Vagina (tissue), 2 donors: Measurements from ENCODE around the gene CRACDL. TPM values are rescaled to one million over a fixed set of nuclear protein-coding genes. Genes with fewer than 3 reads are reported as not detected.

Experiments used
- DNase-seq, 2 donors: peaks; one replicate each; pipeline ENCODE4 v3.0.0-alpha.2; 2017; ENCODE audit errors: extremely low spot score in 2 of 2
- H3K27ac ChIP-seq: fragments of 200-600 bp; sonication (generic); one replicate; pipeline ENCODE4 v1.5.1; 2019
- H3K27me3 ChIP-seq: fragments of 200-600 bp; sonication (generic); one replicate; pipeline ENCODE4 v1.5.1; 2019
- H3K36me3 ChIP-seq, 2 donors: fragments of 200-600 bp; sonication (generic); one replicate each; pipeline ENCODE4 v1.5.1; 2017 to 2019
- H3K4me1 ChIP-seq: fragments of 200-600 bp; sonication (generic); one replicate; pipeline ENCODE4 v1.5.1; 2019
- H3K4me3 ChIP-seq, 2 donors: fragments of 200-600 bp; sonication (generic); 1 replicate in 1 of 2; 2 replicates in 1 of 2; pipeline ENCODE4 v1.5.1; 2016 to 2019
- H3K9me3 ChIP-seq: fragments of 200-600 bp; sonication (generic); one replicate; pipeline ENCODE4 v1.5.1; 2019
- POLR2A ChIP-seq, 2 donors: fragments of 450-650 bp; IDR thresholded peaks; one replicate each; pipeline ENCODE4 v1.6.1; 2017; ENCODE audit warnings: antibody characterized with exemption in 2 of 2, mild to moderate bottlenecking in 2 of 2, moderate library complexity in 2 of 2
- POLR2AphosphoS5 ChIP-seq, 2 donors: sonication (generic); formaldehyde crosslinking; IDR thresholded peaks; one replicate each; pipeline ENCODE4 v1.9.0; 2017; ENCODE audit warnings: antibody characterized with exemption in 2 of 2, mild to moderate bottlenecking in 2 of 2, low read depth in 1 of 2; ENCODE audit not compliant: insufficient read depth in 1 of 2
- intact Hi-C: fragments of 100-400 bp; cut with DNase I; formaldehyde crosslinking; loops from one replicate; pipeline ENCODE4 v1.15.1; 2023
- total RNA-seq: library from RNA; depleted of rRNA; stranded (reverse); fragments of >200 nt; gene quantifications from one replicate; pipeline ENCODE4 v1.2.3, GENCODE V29; 2016
- TF ChIP-seq, protein P1 (sequence below), 3 experiments: fragments of 450-650 bp in 2 of 3; fragments of 200-600 bp in 1 of 3; sonication (generic) in 1 of 3; IDR thresholded peaks; one replicate each; pipeline ENCODE4 v1.5.1; 2017 to 2019; ENCODE audit warnings: antibody characterized with exemption in 3 of 3, mild to moderate bottlenecking in 2 of 3, moderate library complexity in 2 of 3

CRACDL gene
- total RNA-seq, 1 donor from 2014 or later: 6.4 TPM

GRCh38 chr2:98829581-98830270, 106.3 kb downstream of the CRACDL start:
- no peaks in the 10 kb centered on the region for H3K36me3 ChIP-seq
- DNase-seq: no peak
- TF ChIP-seq POLR2AphosphoS5 (IDR thresholded peaks at IDR 0.05; ENCODE audit: insufficient read depth in 1 of 2, low read depth in 1 of 2): no peak
- TF ChIP-seq, protein P1, sequence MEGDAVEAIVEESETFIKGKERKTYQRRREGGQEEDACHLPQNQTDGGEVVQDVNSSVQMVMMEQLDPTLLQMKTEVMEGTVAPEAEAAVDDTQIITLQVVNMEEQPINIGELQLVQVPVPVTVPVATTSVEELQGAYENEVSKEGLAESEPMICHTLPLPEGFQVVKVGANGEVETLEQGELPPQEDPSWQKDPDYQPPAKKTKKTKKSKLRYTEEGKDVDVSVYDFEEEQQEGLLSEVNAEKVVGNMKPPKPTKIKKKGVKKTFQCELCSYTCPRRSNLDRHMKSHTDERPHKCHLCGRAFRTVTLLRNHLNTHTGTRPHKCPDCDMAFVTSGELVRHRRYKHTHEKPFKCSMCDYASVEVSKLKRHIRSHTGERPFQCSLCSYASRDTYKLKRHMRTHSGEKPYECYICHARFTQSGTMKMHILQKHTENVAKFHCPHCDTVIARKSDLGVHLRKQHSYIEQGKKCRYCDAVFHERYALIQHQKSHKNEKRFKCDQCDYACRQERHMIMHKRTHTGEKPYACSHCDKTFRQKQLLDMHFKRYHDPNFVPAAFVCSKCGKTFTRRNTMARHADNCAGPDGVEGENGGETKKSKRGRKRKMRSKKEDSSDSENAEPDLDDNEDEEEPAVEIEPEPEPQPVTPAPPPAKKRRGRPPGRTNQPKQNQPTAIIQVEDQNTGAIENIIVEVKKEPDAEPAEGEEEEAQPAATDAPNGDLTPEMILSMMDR (IDR thresholded peaks at IDR 0.05): no peak
- H3K9me3 ChIP-seq: no peaks in the 10 kb centered on the region
- H3K4me1 ChIP-seq: peaks cover 9% of the 10 kb centered on the region
- H3K27me3 ChIP-seq: no peaks in the 10 kb centered on the region
- no peak overlapping the region for H3K27ac ChIP-seq
- H3K4me3 ChIP-seq: no peak overlapping the region
- intact Hi-C loops: no loop called here

DNA sequence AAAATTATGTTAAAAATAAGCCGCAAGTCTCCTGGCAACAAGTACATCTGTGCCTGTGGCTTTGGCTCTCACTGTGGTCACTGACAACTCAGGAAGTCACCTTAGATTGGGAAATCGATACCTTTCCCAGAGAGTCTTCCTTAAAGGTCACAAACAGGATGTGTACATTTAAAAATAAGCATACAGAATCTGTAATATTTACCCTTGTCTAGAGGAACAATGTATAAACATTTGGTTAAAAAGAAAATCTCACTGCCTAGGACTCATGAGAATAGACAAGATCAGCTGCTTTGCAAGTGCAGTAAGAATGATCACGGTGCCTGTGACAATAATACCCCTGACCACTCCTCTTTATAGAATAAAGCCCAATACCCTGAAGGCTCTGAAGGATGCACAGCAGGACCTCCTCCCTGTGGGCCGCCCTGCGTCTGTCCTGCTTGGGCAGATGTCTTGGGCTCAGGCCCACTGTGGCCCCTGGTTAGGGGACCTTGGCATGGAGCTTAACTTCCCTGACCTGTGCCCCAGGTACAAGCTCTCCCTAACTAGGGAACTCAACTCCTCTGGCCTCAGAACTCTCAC, 107.1 kb downstream of the CRACDL start:
- TF ChIP-seq, protein P1 (IDR thresholded peaks at IDR 0.05): no peak
- no peak for TF ChIP-seq POLR2A (IDR thresholded peaks at IDR 0.05)
- TF ChIP-seq POLR2AphosphoS5 (IDR thresholded peaks at IDR 0.05; ENCODE audit: insufficient read depth in 1 of 2, low read depth in 1 of 2): no peak
- Histone ChIP-seq H3K27ac (no peak overlapping the region), H3K36me3 (no peaks in the 10 kb centered on the region), H3K9me3 (no peaks in the 10 kb centered on the region), H3K4me3 (no peak overlapping the region), H3K27me3 (no peaks in the 10 kb centered on the region), H3K4me1 (peaks cover 9% of the 10 kb centered on the region)
- no peak for DNase-seq
- intact Hi-C loops: no loop called here

DNA sequence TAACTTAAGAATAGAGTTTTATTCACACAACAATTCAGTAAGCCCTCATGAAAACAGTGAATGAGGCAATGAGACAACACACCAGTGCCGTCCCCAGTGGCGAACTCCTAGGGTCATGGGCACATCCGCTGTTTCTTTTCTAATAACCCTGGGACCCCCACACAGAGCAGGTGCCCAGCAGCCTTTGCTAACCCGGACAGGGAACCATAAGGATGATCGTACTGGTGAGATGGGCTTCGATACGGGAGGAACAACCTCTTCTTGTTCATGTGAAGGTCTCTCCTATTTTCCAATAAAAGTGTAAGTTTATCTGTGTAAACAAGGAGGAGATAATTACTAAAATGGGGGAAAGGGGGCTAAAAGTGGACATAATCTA, 107.7 kb downstream of the CRACDL start:
- TF ChIP-seq POLR2AphosphoS5 (IDR thresholded peaks at IDR 0.05; ENCODE audit: insufficient read depth in 1 of 2, low read depth in 1 of 2) (no peak), POLR2A (IDR thresholded peaks at IDR 0.05) (no peak)
- TF ChIP-seq, protein P1 (IDR thresholded peaks at IDR 0.05): no peak
- H3K36me3 ChIP-seq: no peaks in the 10 kb centered on the region
- no peak overlapping the region for H3K4me3 ChIP-seq
- no peak for DNase-seq
- no peaks in the 10 kb centered on the region for H3K27me3 ChIP-seq
- intact Hi-C loops: no loop called here
- H3K4me1 ChIP-seq: peaks cover 11% of the 10 kb centered on the region
- H3K27ac ChIP-seq: no peak overlapping the region
- no peaks in the 10 kb centered on the region for H3K9me3 ChIP-seq

DNA sequence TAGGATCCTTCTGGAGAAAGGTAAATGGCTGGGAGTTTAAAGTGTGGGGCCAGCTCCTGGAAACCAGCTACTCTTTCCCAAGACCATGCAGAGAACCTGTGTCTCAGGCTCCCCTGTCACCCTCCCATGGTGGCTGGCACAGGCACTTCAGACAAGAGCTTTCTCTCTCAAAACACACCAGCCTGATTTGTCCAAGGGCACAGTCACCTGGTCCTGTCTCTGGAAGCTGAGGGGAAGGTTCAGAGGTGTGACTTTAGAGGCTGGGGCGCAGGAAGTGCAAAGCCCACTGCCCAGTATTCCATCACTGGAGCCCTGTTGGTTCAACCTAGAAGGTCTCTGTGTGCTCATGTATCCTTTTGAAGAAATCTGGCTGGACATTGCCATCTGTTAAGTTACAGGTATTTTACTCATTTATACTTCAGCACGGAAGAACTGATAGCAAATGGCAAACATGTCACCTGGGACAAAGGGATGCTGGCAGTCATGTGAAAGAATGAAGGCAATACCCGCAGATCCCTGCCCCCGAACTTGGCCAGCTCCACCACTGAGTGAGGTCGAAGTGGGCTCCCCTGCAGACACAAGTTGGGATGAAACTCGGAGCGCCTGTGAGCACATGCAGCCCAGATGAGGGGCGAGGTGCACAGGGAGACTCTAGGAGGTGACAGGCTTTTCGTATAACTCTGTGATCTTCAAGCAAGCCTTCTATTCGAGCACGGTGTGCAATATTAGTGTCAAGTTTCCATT, 108.2 kb downstream of the CRACDL start:
- intact Hi-C loops: no loop called here
- Histone ChIP-seq H3K27me3 (no peaks in the 10 kb centered on the region), H3K4me3 (no peak overlapping the region), H3K27ac (no peak overlapping the region), H3K4me1 (peaks cover 16% of the 10 kb centered on the region), H3K36me3 (no peaks in the 10 kb centered on the region), H3K9me3 (no peaks in the 10 kb centered on the region)
- TF ChIP-seq POLR2A (IDR thresholded peaks at IDR 0.05) (no peak), POLR2AphosphoS5 (IDR thresholded peaks at IDR 0.05; ENCODE audit: insufficient read depth in 1 of 2, low read depth in 1 of 2) (no peak)
- TF ChIP-seq, protein P1 (IDR thresholded peaks at IDR 0.05): no peak
- DNase-seq: no peak

DNA sequence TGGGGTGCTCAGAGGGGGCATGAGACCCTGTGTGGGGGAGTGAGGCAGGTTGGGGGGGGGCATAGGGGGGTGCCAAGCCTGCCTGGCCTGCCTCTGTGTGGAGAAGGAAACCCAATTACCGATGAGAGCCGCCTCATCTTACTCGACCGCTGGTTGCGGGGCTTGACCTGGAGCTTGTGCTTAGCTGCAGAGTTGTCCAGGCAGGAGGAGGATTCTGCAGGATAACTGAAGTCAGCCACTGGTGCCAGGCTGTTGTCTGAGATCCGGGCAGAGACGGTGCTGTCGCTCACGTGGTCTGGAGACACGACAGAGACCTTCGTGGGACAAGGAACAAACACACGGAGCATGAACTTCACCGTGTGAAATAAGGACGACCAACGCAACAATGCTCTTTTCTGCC, 109.2 kb downstream of the CRACDL start:
- Histone ChIP-seq H3K27me3 (no peaks in the 10 kb centered on the region), H3K4me3 (no peak overlapping the region), H3K9me3 (no peaks in the 10 kb centered on the region), H3K4me1 (peaks cover 18% of the 10 kb centered on the region), H3K27ac (no peak overlapping the region), H3K36me3 (no peaks in the 10 kb centered on the region)
- TF ChIP-seq POLR2AphosphoS5 (IDR thresholded peaks at IDR 0.05; ENCODE audit: insufficient read depth in 1 of 2, low read depth in 1 of 2) (no peak), POLR2A (IDR thresholded peaks at IDR 0.05) (no peak)
- TF ChIP-seq, protein P1 (IDR thresholded peaks at IDR 0.05): no peak
- DNase-seq: no peak
- intact Hi-C loops: no loop called here
